HG02623 (cell line): ENCODE data around the gene MSI2.
"Not testable (repeated sequence)": the region's sequence is repeated elsewhere in the genome, so short reads cannot be mapped to it uniquely, and the experiment has no call there.

Experiments
- ATAC-seq: cut with Tn5 transposase; IDR thresholded peaks from one replicate; pipeline ENCODE4 v1.9.1; 2021; ENCODE audit warnings: moderate library complexity; ENCODE audit not compliant: unreplicated experiment

Gene MSI2

DNA sequence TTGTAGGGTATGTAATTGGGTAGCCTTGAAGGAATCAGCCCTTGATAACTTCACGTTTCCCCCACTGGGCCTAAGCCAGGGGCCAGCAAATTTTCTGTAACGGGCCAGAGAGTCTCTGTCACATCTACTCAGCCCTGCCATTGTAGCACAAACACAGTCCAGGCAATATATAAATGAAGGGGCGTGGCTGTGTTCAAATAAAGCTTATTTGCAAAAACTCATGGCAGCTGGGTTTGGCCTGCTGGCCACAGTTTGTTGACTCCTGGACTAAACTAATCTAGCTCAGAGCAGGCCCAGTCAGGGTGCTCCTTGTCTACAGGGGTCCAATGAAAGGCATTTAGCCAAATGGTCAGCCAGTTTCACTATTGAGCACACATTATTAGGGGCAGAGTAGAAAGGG lies 347.2 kb downstream of the MSI2 start:
- no peak for ATAC-seq

DNA sequence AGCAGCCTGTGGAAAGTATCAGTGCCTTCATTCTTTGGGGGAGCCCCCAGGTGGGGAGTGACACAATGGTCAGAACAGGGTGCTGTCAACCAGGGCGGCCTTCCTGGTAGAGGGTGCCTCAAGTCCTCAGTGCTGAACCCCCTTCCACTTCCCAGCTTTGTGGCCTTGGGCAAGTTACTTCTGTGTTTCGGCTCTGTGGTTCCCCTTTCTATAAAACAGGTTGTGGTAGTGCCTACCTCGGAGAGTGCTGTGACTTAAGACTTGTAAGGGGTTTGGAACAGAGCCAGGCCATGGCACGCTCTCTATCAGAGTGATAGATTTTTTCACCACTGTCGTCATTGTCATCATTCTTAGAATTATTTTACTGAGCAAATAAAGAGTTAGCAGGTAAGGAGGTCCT lies 347.7 kb downstream of the MSI2 start:
- ATAC-seq, result peak; percentile 34

DNA sequence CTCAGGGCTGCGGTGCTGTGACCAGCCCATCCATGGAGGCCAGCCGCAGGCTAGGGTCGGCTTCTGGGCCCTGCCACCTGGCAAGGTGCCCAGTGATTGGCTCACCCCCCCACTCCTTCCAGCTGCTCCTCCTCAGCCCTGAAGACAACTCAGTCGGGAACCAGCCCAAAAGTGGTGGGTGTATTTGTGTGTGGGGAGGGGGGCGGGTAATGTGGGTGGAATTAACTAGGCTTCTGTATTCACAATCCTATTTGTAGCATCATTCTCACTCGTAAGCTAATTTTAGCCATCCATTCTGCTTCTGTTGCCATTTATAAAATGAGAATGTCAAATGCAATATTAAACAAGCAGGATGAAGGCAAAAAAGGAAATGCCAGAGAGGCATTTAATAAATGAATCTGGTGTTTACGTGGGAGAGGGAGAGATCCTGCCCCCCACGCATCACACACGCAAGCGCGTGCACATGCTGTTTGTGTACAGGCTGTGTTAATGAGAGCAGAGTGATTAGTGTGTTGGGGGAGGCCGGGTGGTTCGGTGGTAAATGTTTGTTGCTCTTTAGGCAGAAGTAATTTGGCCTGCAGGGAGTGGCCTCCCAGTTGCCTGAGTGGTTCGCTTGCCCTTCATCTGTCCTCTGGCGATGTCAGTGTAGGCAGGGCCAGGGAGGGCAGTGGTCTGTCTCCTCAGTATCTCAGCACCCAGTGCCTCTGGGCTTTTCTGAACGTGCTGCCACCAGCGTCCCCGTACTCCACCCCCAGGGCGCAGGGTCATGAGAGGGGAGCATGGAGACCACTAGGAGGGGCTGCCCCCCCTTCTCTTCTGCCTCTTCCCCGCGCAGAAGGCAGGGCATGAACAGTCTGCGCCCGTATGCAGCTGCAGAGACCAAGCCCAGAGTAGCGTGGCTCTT lies 348.7 kb downstream of the MSI2 start:
- ATAC-seq, result peak; percentile 62

DNA sequence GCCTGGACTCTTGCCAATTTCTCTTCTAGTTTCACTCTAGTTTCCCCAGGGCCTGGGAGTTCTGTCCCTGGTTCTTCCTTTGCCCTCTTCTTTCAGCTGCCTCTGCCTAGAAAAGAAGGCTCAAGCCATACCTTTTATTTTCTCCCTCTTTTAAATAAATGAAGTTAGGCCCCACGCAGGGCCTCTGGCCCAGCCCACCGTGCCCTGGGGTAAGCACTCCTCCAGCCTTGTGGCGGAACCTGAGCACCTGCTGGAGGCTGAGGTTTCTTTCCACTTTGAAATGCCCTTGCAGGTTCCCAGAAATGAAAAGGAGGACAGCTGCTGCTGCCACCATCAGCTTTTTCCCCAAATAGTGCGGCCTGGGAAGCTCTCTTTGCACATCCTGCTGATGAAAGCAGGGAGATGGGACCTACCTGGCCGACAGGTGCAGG lies 349.4 kb downstream of the MSI2 start:
- ATAC-seq, result no peak

DNA sequence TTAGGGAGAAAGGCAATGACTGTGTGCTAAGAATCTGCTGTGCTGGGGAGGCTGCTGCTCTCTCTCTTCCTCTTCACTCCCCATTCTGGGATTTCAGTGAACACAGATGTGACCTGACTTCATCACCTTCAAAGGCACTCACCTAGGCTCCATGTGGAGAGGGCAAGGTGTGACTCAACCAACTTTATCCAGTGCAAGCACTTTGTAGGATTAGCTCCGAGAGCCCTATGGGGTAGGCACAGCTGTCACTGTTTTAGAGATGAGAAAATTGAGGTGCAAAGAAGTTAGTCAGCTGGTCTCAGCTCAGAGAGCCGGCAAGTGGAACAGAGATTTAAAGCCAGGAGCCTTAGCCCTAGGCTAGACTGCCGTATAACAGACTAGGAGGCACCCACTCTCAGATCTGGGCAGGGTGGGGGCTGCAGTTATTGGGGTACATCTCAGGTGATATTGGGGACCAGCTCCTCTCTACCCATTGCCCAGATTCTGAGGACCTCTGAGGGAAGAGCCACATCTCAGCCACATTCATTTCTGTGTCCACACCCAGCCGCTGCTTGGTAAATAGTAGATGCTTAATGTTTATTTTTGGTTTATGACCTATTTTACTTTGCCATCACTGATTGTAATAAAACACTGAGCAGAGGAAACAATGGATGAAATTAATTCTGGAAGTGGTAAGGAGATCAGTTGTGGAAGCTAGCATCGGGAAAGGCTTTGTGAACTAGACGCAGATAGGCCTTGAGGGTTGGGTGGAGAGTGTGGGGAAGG lies 350.0 kb downstream of the MSI2 start:
- no peak for ATAC-seq

DNA sequence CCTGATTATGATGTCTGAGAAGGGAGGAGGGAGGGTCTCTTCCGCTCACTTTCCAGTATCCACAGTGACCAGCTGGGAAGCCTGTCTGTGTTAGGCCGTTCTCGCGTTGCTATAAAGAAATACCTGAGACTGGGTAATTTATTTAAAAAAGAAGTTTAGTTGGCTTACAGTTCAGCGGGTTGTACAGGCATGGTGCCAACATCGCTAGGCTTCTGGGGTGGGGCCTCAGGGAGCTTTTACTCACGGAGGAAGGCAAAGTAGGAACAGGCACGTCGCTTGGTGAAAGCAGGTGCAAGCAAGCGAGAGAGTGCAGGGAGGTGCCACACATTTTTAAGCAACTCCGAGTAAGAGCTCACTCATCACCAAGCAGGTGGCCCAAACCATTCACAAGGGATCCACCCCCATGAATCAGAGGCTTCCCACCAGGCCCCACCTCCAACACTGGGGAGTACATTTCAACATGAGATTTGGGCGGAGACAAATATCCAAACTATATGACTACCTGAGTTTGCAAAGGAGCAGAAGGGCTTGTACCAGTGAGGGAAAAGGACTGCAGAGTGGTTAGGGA lies 351.3 kb downstream of the MSI2 start:
- no peak for ATAC-seq

DNA sequence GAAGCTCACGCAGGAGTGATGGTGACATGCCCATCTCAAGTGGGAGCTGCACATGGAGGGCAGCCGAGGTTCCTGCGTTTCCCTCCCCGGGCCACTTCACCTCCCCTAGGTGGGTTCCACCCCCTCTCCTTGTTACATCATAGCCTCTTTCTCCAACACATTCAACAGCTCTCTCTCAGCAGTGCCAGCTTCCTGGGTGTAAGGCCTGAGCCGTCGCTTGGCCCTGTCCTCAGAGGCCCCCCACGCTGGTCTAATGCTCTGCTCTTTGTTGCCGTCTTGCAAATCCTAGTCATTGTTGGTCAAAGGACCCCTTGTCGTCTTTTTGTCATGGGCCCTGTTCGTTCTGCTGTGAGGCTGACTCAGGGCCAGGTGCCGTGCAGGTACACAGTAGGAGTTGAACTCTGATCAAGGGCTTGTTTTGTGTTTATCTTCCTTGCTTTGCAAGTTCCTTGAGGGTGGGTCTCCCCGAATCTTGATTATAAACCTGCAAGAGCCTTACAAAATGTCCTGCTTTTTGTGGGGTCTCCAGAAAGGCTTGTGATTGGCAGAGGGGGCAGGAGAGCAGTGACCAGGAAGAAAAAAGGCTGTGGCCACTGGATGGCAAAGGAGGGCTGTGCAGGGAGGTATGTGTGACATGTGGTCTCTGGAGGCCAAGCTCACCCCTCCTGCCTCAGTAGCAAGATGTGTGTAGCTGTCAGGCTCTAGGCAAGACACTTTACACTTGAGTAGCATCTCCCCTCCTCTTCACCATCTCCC lies 352.2 kb downstream of the MSI2 start:
- no peak for ATAC-seq

DNA sequence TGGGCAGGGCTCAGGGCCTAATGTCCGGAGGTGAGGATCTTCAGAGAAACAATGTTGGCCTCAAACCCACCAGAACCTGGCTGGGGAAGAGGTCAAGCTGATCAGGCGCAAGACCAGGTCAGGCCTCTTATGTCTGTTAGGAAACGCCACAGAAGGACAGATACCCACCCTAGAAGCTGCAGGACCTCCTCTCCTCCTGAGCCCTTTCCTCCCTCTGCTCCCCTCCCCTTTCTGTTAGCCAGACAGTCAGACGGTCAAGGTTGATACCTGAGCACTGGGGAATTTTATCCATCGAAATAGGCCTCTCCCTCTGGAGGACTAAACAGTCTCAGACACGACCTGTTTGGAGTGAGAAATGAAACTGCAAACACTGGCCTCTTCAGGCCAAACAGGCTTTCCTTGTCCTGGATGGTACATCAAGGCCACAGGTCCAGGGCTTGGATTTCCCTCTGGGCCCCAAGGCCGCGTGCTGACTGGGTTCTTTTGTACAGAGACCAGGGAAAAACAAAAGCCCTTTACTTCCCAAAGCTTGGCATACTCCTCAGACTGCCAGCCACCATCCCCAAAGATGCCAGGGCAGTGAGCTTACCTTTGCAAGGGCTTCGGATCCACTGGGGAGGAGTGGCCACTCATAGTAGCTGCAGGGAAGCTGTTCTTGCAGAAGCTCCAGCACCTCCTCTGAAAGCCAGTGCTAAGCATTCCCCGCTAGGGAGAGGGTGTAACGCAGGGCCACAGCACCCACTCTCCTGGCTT lies 353.0 kb downstream of the MSI2 start:
- ATAC-seq, result no peak

DNA sequence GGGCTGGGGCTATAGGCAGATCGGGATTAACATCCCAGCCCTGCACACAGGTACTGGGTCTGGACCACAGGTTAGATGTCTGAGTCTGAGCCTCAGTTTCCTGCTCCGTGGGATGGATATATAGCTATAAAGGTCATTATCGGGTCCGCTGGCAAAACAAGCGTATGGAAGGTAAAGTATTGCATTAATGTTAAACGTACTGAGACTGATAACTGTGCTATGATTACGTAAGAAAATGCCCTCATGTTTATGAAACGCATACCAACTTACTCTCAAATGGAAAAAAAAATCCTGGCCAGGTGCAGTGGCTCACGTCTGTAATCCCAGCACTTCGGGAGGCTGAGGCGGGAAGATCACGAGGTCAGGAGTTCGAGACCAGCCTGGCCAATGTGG lies 353.6 kb downstream of the MSI2 start:
- no peak for ATAC-seq

DNA sequence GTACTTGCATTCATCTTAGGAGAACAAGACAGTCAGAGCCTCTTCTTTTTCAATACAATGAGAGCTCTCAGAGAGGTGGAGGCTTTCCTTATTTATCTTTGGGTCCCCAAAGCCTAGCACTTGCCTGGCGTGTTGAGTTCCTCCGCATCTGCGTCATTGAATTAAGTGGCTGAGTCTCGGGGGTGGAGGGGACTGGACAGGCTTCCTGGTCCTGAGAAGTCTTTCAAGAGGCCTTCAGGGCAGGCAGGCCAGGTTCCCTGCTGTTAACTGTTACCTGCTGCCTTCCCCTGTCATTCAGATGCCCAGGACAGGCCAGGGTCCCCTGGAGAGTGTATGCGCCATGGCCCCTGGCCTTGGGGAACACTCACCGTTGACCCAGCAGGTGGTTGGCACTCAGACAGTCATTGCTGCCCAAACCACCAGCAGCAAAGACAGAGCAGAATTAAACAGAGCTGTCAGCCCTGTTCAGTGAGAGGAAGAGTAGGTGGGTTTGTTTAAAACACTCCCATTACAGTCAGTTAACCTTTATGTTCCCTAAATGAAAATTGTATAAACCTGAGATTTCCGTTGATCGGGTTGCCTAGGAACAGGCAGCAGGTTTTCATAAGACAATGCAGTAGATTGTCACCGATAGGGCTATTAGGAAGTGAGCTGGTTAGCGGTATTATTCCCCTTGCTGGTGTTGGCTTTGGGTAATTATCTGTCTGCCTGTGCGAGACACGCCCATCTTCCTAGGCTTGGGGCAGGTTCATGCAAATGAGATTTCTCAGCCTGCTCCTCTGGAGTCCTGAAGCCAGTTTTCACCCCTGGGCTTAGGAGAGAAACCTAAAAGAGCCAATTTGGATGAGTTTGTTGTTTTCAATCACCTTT lies 356.1 kb downstream of the MSI2 start:
- ATAC-seq, result no peak

DNA sequence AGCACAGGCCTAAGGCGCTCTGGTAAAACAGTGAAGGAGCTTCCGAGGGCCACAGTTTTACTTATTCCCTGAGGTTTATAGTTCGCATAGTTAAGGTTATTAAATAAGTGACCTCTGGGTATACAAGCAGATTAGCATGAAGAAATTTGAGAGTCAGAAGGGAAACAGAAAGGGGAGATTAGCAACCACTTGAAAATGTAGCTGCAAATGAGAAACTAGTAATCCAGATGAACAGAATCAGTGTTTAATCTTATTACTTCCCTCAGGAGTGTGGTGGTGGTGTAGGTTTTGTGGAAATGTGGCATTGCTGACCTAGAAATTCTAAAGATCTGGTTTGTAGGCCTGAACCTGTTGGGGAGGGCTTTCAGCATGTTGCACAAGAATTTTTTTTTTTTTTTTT lies 358.4 kb downstream of the MSI2 start:
- no peak for ATAC-seq

DNA sequence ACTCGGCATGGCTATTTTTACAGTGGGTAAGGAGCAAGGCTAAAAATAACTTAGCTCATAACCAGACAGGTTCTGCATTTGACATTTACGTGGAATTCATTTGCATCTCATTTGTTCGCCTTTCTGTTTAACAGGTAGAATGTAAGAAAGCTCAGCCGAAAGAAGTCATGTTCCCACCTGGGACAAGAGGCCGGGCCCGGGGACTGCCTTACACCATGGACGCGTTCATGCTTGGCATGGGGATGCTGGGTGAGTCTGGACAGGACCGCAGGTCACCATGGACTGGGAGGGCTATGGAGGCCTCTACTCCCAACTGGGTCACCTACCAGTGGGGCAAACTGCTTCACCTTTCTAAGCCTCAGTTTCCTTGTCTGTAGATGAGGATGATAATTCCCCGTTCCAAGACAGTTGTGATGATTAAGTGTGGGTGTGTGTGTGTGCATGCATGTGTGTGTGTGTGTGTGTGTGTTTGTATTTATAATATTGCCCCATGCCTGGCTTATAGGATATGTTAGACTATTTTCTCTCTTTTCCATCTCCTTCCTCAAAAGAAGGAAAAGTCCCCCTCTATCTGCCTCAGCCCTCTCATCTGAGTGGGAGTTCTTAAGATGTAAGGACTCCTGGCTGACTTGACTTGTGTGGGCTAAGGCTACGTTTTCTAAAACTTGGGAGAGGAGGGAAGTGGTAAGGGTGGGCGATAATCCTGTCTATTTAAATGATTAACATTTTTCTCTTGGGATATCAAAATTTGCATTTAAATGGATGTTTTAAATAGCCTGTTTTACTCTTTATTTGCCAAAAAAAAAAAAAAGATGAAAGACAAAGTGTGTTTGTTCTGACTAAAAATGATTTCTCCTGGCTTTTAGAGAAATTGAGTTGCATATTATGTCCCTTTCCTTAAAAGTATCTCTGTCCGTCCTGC lies 359.8 kb downstream of the MSI2 start:
- ATAC-seq, result no peak

DNA sequence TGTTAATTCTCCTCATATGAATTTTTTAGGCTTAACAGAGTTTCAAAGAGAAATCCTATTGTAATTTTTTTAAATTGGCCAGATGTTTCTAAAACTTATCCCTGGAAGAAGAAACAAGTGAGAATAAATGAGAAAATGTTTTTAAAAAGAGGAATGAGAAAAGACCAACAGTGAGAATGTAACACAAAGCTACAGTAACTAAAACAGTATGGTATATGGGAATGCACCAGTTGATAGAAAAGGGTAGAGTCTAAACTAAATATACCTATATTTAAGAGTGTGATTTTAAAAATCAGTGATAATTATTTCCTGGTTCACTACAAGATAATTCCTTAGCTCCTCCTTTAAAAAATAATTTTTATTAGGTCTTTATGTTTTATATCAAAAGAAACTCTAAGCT lies 360.9 kb downstream of the MSI2 start:
- no peak for ATAC-seq

DNA sequence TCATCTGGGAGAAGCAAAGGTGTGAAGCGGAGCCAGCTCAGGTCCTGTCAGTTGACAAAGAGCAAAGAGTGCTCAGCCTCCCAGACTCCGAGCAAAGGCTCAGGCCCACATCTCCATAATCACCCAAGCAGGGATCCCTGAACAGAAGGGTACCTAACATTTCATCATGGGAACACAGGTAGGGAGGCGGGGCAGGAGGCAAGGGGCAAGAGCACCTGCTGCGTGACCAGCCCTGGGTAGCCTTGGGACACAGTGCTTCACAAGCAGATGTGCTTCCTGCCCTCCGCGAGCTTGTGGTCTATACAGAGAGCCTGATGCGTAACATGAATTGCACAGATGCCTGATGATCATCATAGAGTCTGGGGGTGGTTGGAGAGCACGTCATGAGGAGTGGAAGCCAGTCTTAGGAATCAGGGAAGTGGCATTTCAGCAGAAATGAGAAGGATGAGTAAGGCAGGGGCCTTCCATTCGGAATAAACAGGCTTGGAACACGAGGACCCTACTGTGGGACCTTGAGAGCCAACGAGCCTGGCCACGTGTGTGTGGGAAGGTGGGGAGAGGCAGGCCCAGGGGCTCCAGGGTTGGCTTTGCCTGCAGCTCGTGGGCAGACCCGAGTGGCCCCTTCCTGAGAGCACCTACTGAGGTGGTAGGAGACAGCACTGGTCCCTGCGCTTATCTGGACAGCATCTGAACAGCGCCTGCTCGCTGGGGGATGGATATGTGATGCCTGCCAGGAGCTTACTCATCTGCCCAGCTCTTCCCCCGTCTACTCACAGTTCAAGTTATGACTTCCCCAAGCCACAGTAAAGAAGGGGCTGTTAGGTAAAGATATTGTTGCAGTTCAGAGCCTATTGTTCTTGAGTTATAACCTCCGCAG lies 363.0 kb downstream of the MSI2 start:
- ATAC-seq, result no peak

DNA sequence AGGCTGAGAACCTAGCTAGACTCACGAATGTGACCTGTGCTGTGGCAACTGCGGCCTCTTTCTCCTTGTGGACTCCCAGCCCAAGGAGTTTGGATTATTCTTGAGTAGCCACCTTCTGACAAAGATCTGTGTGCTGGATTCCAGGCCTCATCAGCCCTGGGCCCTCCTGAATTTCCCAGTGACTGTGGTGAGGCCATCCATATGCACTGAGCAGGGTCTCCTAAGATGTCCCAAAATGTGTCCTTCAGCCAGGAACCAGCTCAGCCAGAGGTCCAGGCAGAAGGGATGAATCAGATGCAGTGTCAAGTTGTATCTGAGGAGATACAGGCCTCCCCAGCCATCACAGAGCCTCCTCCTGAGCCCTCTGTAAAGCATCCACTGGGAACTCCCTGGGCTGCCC lies 364.3 kb downstream of the MSI2 start:
- no peak for ATAC-seq

DNA sequence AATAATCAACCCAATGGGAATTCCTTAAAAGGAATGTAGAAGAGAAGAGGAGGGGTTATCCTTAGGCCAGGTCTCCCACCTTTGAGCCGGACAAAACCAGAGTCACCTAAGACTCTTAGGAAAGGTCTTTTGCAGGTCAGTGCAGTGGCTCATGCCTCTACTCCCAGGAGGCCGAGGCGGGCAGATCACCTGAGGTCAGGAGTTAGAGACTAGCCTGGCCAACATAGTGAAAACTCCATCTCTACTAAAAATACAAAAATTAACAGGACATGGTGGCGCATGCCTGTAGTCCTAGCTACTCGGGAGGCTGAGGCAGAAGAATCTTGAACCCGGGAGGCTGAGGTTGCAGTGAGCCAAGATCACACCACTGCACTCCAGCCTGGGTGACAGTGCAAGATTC lies 365.5 kb downstream of the MSI2 start:
- not testable (repeated sequence) for ATAC-seq

DNA sequence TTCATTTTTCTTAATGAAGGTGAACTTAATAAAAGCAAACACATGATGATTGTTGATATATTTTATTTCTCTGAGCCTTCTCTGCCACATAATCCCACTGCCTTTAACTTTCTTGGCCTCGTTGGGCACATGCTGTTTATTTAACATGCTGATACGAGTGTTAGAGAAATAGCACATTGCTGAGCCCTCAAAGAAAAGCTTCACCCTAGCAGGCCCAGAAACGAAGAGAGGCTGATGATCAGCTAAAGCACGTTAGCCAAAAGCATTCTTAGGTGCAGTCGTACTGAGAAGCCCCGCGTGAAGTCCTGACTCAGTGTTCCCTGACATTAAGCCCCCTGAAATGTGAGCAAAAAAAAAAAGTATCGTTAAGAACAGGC lies 366.0 kb downstream of the MSI2 start:
- ATAC-seq, result no peak
